ENCODE measurements around the gene SPAG9.

- no peak for TF ChIP-seq CTCF (IDR thresholded peaks at IDR 0.05; ENCODE audit: low read length)
- TF ChIP-seq EZH2 (optimal IDR thresholded peaks at IDR 0.05; ENCODE audit: low read depth, low read length) = no peak
Measured at GRCh38 chr17:51120357-51120738, 320 bp downstream of the SPAG9 start.

Data from MM.1S (cell line).